H1 (cell line): ENCODE measurements around the gene GPR45. TPM values are rescaled to one million over a fixed set of nuclear protein-coding genes. Genes with fewer than 3 reads are reported as not detected.

Experiments
- ASH2L ChIP-seq: fragments of 200-600, 300-600 bp; sonication (generic); IDR thresholded peaks from one replicate; pipeline ENCODE4 v1.7.1; 2017; ENCODE audit warnings: low read length
- EGR1 ChIP-seq: IDR thresholded peaks from 2 replicates; pipeline ENCODE4 v1.6.1; 2011; ENCODE audit warnings: low read depth, low read length, borderline replicate concordance
- JUN ChIP-seq: IDR thresholded peaks from 2 replicates; pipeline ENCODE4 v1.6.1; 2011; ENCODE audit warnings: low read depth, mild to moderate bottlenecking, improper control_type of control experiment, low read length
- NRF1 ChIP-seq: IDR thresholded peaks from 2 replicates; pipeline ENCODE4 v1.6.1; 2011; ENCODE audit warnings: mild to moderate bottlenecking, low read depth, low read length, improper control_type of control experiment
- SIRT6 ChIP-seq: IDR thresholded peaks from one replicate; pipeline ENCODE4 v1.7.1; 2012; ENCODE audit warnings: low read length, inconsistent platforms
- SP1 ChIP-seq: IDR thresholded peaks from 2 replicates; pipeline ENCODE4 v1.6.1; 2011; ENCODE audit warnings: low read depth, low read length
- polyA plus RNA-seq, 7 experiments: library from polyadenylated mRNA; depleted of rRNA in 3 of 7; stranded (reverse) in 5 of 7; unstranded in 2 of 7; fragments of >200 nt in 5 of 7; fragments of 200-250 nt in 2 of 7; gene quantifications; 1 replicate in 5 of 7; 2 replicates in 1 of 7; 4 replicates in 1 of 7; pipeline versions ENCODE4 v1.2.1 to v1.2.3, GENCODE V29; 2011 to 2013; ENCODE audit warnings: missing spikeins in 2 of 7, mixed read lengths in 2 of 7
- total RNA-seq: library from RNA; stranded (reverse); fragmentation: NEBNext Ultra II Directional; extraction: Animal tissue kit (Norgen Biotek cat#: 25700); gene quantifications from 2 replicates; pipeline ENCODE4 v1.2.1, GENCODE V29; 2021
- TF ChIP-seq, protein P1 (sequence below): fragments of 300-600 bp; sonication (generic); IDR thresholded peaks from 2 replicates; pipeline ENCODE4 v1.7.1; 2012; ENCODE audit warnings: low read length, moderate library complexity, mild to moderate bottlenecking, inconsistent platforms; ENCODE audit not compliant: insufficient replicate concordance

GPR45 gene
- total and polyA plus RNA-seq, 2 of the 8 experiments (the other 6 are each of a cell fraction or from before 2014, with no cell fraction given): 0.21 TPM; not detected in 1

DNA sequence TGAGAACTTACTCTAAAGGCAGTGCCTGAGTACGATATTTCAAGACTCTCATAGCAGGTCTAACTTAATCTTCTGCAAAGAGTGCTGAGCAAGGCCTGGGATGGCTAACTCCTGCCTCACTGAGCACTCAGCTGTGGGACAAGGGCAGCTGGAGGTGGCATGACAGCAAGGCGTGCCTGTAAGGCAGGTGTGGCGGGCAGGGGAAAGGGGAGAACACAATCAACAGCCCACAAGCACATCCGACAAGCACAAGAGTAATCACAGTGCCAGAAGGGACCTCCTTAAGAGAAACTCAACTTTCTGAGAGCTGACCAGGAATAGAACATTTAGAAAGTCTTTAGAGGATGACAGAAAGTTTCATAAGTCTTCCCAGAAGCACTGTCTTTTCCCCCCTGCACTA is 42.0 kb downstream of the GPR45 start (continued):
- TF ChIP-seq, protein P1, sequence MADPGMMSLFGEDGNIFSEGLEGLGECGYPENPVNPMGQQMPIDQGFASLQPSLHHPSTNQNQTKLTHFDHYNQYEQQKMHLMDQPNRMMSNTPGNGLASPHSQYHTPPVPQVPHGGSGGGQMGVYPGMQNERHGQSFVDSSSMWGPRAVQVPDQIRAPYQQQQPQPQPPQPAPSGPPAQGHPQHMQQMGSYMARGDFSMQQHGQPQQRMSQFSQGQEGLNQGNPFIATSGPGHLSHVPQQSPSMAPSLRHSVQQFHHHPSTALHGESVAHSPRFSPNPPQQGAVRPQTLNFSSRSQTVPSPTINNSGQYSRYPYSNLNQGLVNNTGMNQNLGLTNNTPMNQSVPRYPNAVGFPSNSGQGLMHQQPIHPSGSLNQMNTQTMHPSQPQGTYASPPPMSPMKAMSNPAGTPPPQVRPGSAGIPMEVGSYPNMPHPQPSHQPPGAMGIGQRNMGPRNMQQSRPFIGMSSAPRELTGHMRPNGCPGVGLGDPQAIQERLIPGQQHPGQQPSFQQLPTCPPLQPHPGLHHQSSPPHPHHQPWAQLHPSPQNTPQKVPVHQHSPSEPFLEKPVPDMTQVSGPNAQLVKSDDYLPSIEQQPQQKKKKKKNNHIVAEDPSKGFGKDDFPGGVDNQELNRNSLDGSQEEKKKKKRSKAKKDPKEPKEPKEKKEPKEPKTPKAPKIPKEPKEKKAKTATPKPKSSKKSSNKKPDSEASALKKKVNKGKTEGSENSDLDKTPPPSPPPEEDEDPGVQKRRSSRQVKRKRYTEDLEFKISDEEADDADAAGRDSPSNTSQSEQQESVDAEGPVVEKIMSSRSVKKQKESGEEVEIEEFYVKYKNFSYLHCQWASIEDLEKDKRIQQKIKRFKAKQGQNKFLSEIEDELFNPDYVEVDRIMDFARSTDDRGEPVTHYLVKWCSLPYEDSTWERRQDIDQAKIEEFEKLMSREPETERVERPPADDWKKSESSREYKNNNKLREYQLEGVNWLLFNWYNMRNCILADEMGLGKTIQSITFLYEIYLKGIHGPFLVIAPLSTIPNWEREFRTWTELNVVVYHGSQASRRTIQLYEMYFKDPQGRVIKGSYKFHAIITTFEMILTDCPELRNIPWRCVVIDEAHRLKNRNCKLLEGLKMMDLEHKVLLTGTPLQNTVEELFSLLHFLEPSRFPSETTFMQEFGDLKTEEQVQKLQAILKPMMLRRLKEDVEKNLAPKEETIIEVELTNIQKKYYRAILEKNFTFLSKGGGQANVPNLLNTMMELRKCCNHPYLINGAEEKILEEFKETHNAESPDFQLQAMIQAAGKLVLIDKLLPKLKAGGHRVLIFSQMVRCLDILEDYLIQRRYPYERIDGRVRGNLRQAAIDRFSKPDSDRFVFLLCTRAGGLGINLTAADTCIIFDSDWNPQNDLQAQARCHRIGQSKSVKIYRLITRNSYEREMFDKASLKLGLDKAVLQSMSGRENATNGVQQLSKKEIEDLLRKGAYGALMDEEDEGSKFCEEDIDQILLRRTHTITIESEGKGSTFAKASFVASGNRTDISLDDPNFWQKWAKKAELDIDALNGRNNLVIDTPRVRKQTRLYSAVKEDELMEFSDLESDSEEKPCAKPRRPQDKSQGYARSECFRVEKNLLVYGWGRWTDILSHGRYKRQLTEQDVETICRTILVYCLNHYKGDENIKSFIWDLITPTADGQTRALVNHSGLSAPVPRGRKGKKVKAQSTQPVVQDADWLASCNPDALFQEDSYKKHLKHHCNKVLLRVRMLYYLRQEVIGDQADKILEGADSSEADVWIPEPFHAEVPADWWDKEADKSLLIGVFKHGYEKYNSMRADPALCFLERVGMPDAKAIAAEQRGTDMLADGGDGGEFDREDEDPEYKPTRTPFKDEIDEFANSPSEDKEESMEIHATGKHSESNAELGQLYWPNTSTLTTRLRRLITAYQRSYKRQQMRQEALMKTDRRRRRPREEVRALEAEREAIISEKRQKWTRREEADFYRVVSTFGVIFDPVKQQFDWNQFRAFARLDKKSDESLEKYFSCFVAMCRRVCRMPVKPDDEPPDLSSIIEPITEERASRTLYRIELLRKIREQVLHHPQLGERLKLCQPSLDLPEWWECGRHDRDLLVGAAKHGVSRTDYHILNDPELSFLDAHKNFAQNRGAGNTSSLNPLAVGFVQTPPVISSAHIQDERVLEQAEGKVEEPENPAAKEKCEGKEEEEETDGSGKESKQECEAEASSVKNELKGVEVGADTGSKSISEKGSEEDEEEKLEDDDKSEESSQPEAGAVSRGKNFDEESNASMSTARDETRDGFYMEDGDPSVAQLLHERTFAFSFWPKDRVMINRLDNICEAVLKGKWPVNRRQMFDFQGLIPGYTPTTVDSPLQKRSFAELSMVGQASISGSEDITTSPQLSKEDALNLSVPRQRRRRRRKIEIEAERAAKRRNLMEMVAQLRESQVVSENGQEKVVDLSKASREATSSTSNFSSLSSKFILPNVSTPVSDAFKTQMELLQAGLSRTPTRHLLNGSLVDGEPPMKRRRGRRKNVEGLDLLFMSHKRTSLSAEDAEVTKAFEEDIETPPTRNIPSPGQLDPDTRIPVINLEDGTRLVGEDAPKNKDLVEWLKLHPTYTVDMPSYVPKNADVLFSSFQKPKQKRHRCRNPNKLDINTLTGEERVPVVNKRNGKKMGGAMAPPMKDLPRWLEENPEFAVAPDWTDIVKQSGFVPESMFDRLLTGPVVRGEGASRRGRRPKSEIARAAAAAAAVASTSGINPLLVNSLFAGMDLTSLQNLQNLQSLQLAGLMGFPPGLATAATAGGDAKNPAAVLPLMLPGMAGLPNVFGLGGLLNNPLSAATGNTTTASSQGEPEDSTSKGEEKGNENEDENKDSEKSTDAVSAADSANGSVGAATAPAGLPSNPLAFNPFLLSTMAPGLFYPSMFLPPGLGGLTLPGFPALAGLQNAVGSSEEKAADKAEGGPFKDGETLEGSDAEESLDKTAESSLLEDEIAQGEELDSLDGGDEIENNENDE: no peak
- TF ChIP-seq NRF1 (no peak), SIRT6 (no peak), ASH2L (no peak), SP1 (no peak), JUN (no peak), EGR1 (no peak)
